Heart left ventricle (tissue), 16 donors: ENCODE results near the gene CCDC200. TPM values are rescaled to one million over a fixed set of nuclear protein-coding genes. Genes with fewer than 3 reads are reported as not detected.

Experiments
- ATAC-seq, 4 donors: fragments of 200-7000 bp; cut with Tn5 transposase; one replicate each; pipeline ENCODE4 v1.9.1; 2020 to 2022; ENCODE audit warnings: moderate library complexity in 4 of 4, mild to moderate bottlenecking in 3 of 4, moderate number of reproducible peaks in 1 of 4
- DNase-seq, 5 donors: peaks; one replicate each; pipeline ENCODE4 v3.0.0-alpha.2; 2020
- H3K27ac ChIP-seq, 12 donors: fragments of 200-600 bp; sonication (generic) in 4 of 12; one replicate each; pipeline versions ENCODE4 v1.5.0 to v1.8.0; 2016 to 2022; ENCODE audit warnings: mild to moderate bottlenecking in 2 of 12
- H3K27me3 ChIP-seq, 9 donors: fragments of 200-600 bp; sonication (generic) in 2 of 9; one replicate each; pipeline versions ENCODE4 v1.5.1 to v1.8.0; 2016 to 2022; ENCODE audit warnings: mild to moderate bottlenecking in 3 of 9
- H3K36me3 ChIP-seq, 9 donors: fragments of 200-600 bp; sonication (generic) in 2 of 9; one replicate each; pipeline versions ENCODE4 v1.5.0 to v1.8.0; 2018 to 2022; ENCODE audit warnings: mild to moderate bottlenecking in 2 of 9
- H3K4me1 ChIP-seq, 12 donors: fragments of 200-600 bp; sonication (generic) in 4 of 12; one replicate each; pipeline versions ENCODE4 v1.5.0 to v1.8.0; 2016 to 2022; ENCODE audit warnings: mild to moderate bottlenecking in 3 of 12
- H3K4me3 ChIP-seq, 12 donors: fragments of 200-600 bp; sonication (generic) in 4 of 12; one replicate each; pipeline versions ENCODE4 v1.5.0 to v1.8.0; 2017 to 2022; ENCODE audit warnings: mild to moderate bottlenecking in 9 of 12, moderate library complexity in 4 of 12
- H3K9me3 ChIP-seq, 12 donors: fragments of 200-600 bp; sonication (generic) in 4 of 12; one replicate each; pipeline versions ENCODE4 v1.5.0 to v1.8.0; 2016 to 2022; ENCODE audit warnings: mild to moderate bottlenecking in 1 of 12
- POLR2A ChIP-seq, 2 donors: fragments of 450-650 bp; IDR thresholded peaks; one replicate each; pipeline ENCODE4 v1.6.1; 2017; ENCODE audit warnings: antibody characterized with exemption in 2 of 2, mild to moderate bottlenecking in 2 of 2, moderate library complexity in 2 of 2
- WGBS, 4 donors: extraction: QIAGEN DNeasy Blood & Tissue Kit in 2 of 4; methylation state at CpG; one replicate each; pipeline versions ENCODE4 v1.1.5 to v1.1.7; 2013 to 2018; 5-methylcytosine and 5-hydroxymethylcytosine counted together
- intact Hi-C, 10 donors: fragments of 100-400 bp; cut with DNase I; formaldehyde crosslinking; loops; one replicate each; pipeline versions ENCODE4 v1.11.1 to v1.14.2; 2022
- polyA plus RNA-seq, 2 donors: library from polyadenylated mRNA; stranded (reverse); fragments of 200-250 nt; gene quantifications; one replicate each; pipeline ENCODE4 v1.2.3, GENCODE V29; 2013
- total RNA-seq, 9 donors: library from RNA; depleted of rRNA in 2 of 9; stranded (reverse); fragments of >200 nt in 2 of 9; fragmentation: NEBNext Ultra II Directional in 3 of 9; extraction: Animal tissue kit (Norgen Biotek cat#: 25700) in 3 of 9; gene quantifications; one replicate each; pipeline versions ENCODE4 v1.1.0 to v1.2.4, GENCODE V29; 2016 to 2023
- TF ChIP-seq, protein P1 (sequence below), 12 donors: fragments of 200-600 bp; sonication (generic) in 4 of 12; IDR thresholded peaks; one replicate each; pipeline versions ENCODE4 v1.5.0 to v1.8.0; 2018 to 2022; ENCODE audit warnings: antibody characterized with exemption in 12 of 12, mild to moderate bottlenecking in 5 of 12
- donor health status: ischemic (EF 13 %, LVEDD 7.1; RV severe dilation, severe dysfunction).
- donor health status: healthy with polysubstance abuse.
- donor health status: DM: no; HTN: yes; CAD: no.
- donor health status: DM: no; HTN: no; CAD: no.
- donor health status: ischemic (EF 25% LVEDD 6.9; RV normal size, moderate dysfunction).
- donor health status: ischemic (EF 25% LVEDD 5.7; RV mildly dilated, moderate dysfunction).
- donor health status: healthy.
- donor health status: DM: yes; HTN: yes; CAD: no.
- donor health status: ischemic (EF 35%, LVEDD 5.7; RV mildly dilated, moderate dysfunction).
- donor health status: nonischemic (EF 11% LVEDD 7.7; RV severe dilation, severe dysfunction).
- donor health status: DM: yes; HTN: yes; CAD: no.
- donor health status: PGD.
- donor health status: ischemic (EF 29% LVEDD 5.4; RV normal size, mild dysfunction).
- donor health status: nonischemic (EF 23%, LVEDD 6.1; RV moderate dilation, normal function).

The CCDC200 gene
- total and polyA plus RNA-seq, 11 donors: not detected

DNA sequence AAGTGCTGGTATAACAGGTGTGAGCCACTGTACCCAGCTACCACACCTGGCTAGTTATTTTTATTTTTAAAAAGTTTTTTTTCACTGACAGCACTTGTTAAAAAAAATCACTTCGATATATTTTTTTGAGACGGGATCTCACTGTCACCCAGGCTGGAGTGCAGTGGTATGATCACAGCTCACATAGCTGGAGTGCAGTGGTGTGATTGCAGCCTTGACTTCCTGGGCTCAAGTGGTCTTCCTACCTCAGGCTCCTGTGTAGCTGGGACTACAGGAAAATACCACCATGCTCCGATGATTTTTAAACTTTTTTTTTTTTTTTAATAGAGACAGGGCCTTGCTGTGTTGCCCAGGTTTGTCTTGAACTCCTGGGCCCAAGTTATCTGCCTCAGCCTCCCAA is 44.5 kb downstream of the CCDC200 start:
- intact Hi-C loops: no loop called here
- H3K4me3 ChIP-seq: no peak overlapping the region
- DNase-seq (no peak), ATAC-seq (no peak)
- H3K36me3 ChIP-seq: peaks cover under 1 to 100% (median 98%) of the 10 kb centered on the region in 9 donors
- H3K4me1 ChIP-seq: peaks cover 0 to 7% (median 0%) of the 10 kb centered on the region in 12 donors
- WGBS, 4 donors: 89 to 94% (median 90%) methylated on average over 3 of the region's 3 CpGs
- no peaks in the 10 kb centered on the region for H3K27me3 ChIP-seq
- no peak overlapping the region for H3K27ac ChIP-seq
- no peaks in the 10 kb centered on the region for H3K9me3 ChIP-seq
- TF ChIP-seq POLR2A (IDR thresholded peaks at IDR 0.05): no peak
- TF ChIP-seq, protein P1, sequence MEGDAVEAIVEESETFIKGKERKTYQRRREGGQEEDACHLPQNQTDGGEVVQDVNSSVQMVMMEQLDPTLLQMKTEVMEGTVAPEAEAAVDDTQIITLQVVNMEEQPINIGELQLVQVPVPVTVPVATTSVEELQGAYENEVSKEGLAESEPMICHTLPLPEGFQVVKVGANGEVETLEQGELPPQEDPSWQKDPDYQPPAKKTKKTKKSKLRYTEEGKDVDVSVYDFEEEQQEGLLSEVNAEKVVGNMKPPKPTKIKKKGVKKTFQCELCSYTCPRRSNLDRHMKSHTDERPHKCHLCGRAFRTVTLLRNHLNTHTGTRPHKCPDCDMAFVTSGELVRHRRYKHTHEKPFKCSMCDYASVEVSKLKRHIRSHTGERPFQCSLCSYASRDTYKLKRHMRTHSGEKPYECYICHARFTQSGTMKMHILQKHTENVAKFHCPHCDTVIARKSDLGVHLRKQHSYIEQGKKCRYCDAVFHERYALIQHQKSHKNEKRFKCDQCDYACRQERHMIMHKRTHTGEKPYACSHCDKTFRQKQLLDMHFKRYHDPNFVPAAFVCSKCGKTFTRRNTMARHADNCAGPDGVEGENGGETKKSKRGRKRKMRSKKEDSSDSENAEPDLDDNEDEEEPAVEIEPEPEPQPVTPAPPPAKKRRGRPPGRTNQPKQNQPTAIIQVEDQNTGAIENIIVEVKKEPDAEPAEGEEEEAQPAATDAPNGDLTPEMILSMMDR (IDR thresholded peaks at IDR 0.05): no peak

DNA sequence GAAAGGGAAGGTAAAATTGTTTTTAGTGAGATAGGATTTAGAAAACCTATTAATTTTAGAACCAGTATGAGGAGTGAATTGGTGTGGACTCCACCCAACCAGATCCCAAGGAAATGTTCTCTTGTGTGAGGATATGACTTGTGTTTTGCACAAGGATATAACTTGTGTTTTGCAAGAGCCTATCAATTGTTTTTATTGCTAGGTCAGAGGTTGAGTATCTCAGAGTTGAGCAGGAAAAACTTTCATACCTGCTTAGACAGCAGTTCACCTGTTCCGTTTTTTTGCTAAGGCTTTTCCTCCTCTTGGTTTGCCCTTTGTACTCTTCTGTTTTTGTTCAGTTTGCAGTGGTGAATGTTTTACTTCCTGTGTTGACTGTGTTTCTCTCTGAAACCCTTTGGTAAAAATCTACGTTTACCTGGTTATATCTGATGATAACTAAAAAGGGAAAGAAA is 52.3 kb downstream of the CCDC200 start:
- WGBS, 4 donors: 63 to 81% (median 73%) methylated on average over 2 of the region's 2 CpGs
- DNase-seq (no peak), ATAC-seq (no peak)
- no peaks in the 10 kb centered on the region for H3K9me3 ChIP-seq
- H3K27me3 ChIP-seq: no peaks in the 10 kb centered on the region
- TF ChIP-seq, protein P1 (IDR thresholded peaks at IDR 0.05): no peak
- TF ChIP-seq POLR2A (IDR thresholded peaks at IDR 0.05): no peak
- H3K36me3 ChIP-seq: peaks cover 0 to 67% (median 54%) of the 10 kb centered on the region in 9 donors
- intact Hi-C loops: loop anchor here in 2 of 10 donors (5.0 to 10.0 kb wide), 2 partner anchors 151 to 161 kb away; partner anchors contain the start of genes RND2 (in 1 of the 2) and VAT1 (in 1 of the 2)
- H3K4me3 ChIP-seq: no peak overlapping the region
- peak overlapping the region in 9 of 12 donors; percentile 7 to 50 (median 25) for H3K27ac ChIP-seq
- peaks cover 2 to 66% (median 54%) of the 10 kb centered on the region in 12 donors for H3K4me1 ChIP-seq

DNA sequence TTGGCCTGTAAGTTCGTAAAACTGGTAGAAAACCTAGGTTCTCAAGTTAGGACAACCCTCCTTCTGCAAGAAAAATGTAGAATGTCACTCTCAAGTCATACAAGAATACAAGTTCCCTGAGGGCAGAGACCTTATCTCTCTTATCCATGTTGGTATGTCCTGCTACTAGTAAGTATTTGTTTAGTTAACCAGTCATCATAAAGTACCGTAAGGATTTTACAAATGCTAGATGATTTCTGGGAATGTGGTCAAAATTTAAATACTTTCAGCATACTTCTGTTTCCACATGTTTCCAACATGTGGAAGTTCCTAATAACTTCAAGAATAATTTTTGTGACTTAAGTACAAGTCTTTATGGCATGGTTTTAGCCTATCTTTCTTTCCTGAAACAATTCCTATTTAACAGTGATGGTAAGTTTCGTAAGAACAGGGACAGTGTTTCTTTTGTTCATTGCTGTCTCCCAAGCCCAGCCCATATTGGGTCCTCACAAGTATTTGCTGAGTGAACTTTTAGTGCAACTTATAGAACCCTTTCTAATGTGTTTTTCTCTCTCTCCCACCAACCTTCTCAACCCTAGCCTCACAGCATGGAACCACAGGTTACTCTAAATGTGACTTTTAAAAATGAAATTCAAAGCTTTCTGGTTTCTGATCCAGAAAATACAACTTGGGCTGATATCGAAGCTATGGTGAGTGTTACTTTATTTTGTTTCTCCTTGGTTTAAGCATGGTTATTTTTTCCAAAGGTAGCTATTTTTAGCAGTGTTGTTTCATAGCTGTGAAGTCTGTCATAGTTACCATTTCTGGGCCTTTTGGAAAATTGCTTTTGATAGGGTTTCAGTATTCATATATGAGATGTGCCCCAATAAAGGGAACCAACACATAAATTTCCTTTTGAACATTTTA is 53.0 kb downstream of the CCDC200 start:
- no peaks in the 10 kb centered on the region for H3K27me3 ChIP-seq
- peak overlapping the region in 9 of 12 donors; percentile 7 to 50 (median 38) for H3K27ac ChIP-seq
- peaks cover 0 to 60% (median 47%) of the 10 kb centered on the region in 9 donors for H3K36me3 ChIP-seq
- H3K4me3 ChIP-seq: no peak overlapping the region
- H3K4me1 ChIP-seq: peaks cover 2 to 66% (median 54%) of the 10 kb centered on the region in 12 donors
- WGBS, 4 donors: 61 to 75% (median 70%) methylated on average over 4 of the region's 4 CpGs
- no peak for TF ChIP-seq POLR2A (IDR thresholded peaks at IDR 0.05)
- TF ChIP-seq, protein P1 (IDR thresholded peaks at IDR 0.05): no peak
- DNase-seq (no peak), ATAC-seq (no peak)
- no peaks in the 10 kb centered on the region for H3K9me3 ChIP-seq
- intact Hi-C loops: loop anchor here in 2 of 10 donors (5.0 to 10.0 kb wide), 2 partner anchors 151 to 162 kb away; partner anchors contain the start of genes RND2 (in 1 of the 2) and VAT1 (in 1 of the 2)
